A673 (cell line): ENCODE results near the gene ELFN2.

Experiments used
- CTCF ChIP-seq: fragments of 300-800, 200-600 bp; sonication (generic); conservative IDR thresholded peaks from 2 replicates; pipeline ENCODE4 v1.5.1; 2017; ENCODE audit warnings: low read depth, mild to moderate bottlenecking, antibody characterized with exemption, low read length, moderate library complexity, mixed read lengths
- EZH2 ChIP-seq: fragments of 200-600 bp; sonication (generic); IDR thresholded peaks from 2 replicates; pipeline ENCODE4 v1.6.1; 2017; ENCODE audit warnings: borderline replicate concordance, low read depth, mild to moderate bottlenecking, mixed read lengths, antibody characterized with exemption, low read length; ENCODE audit not compliant: poor library complexity, severe bottlenecking

DNA sequence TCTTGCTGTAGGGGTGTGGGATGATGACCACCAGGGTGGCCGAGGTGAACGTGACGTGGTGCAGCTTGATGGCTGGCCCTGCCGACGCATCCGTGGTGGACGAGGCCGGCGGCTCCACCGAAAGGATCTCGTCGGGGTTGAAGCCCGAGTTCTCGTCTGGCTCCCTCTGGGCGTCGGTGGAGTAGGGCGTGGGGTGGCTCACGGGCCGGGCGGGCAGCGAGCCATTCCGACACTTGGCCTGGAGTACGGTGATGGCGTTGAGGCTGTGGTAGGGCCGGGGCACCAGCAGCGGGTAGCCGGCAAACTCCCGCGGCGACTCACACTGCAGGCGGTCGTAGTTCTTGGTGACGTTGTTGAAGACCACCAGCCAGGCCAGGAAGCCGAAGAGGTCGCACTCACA lies 52.7 kb downstream of the ELFN2 start:
- no peak for TF ChIP-seq CTCF
- no peak for TF ChIP-seq EZH2
